GF-D8 (cell line): Measurements from ENCODE around the gene CD2.

Experiments used
- DNase-seq: peaks from one replicate; lab custom pipeline; 2025; lab: John Stamatoyannopoulos, UW

The CD2 gene

DNA sequence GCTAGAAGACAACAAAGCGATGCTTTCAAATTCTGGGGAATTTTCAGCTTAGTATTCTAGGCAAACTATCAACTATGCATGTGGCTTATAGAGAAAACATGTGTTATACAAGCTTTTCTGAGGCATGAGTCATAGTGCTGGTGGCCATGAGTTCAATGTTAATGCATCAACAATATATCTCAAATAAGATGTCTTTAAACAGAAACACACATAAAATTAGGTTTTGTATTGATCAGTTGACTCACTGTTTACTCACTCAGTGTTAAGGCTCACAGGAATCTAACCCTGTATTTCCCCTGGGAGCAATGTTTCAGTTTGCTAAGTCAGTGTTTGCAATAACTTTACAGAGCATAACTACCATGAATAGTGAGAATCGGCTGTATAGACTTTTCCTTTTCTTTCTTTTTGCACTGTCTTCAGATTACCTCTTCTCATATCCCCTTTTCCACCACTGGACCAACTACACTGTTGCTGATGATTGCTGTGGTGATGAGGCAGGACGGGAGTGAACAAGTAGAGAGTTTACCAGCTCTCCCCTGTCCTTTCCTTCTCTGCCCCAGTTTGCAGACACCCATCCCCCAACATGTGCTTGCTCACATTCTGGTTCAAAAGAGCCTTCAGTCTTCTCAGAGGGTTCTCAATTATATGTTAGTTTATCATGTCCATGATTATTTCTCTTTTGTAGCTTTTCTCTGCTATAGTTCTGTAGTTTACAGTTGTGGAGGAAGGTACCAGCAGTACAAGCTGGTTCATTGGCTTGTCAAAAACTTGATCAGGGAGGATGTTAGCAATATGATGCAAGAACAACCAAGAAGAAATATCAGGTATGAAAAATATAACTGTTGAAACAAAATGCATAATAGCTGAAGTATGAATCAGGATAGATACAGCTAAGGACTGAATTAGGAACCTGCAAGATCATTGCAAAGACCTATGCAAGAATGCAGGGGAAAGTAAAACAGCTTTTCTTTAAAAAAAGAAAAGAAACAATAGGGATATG, 23.9 kb downstream of the CD2 start:
- no peak for DNase-seq

DNA sequence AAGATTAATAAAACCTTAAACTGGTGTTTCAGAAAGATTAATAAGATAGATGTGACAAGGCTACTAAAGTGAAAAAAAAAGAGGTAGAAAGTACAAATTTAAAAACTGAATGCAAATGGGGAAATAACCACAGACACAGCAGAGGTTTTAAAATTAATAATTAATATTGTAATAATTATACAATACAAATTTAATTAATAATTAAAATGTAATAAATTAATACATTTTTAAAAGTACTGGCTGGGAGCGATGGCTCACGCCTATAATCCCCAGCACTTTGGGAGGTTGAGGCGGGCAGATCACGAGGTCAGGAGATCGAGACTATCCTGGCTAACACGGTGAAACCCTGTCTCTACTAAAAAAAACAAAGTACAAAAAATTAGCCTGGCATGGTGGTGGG, 26.8 kb downstream of the CD2 start:
- no peak for DNase-seq

DNA sequence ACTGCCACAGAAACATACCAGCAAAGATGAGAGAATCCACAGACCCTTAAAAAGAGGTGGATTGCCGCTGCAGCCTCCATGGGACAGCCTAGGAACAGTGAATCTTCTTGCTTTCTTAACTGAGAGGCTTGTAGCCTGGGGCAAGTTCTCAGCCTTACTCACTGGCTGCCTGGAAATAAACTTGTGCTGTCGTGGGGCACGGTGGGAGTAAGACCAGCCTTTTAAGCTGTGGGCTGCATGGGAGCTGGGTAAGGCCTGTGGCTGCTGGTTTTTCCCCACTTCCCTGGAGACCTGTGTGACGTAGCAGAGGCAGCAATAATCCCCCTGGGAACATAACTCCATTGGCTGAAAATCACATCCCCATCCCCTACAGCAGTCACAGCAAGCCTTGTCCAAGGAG, 30.8 kb downstream of the CD2 start:
- DNase-seq, result no peak

DNA sequence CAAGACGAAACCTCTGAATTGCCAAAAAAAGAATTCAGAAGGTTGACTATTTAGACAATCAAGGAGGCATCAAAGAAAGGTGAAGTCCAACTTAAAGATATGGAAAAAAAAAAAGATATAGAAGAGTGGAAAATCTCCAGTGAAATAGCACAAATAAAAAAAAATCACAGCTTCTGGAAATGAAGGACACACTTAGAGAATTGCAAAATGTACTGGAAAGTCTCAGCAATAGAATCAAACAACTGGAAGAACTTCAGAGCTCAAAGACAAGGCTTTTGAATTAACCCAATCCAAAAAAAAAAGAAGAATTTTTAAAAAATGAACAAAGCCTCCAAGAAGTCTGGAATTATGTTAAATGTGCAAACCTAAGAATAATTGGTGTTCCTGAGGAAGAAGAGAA, 31.8 kb downstream of the CD2 start:
- DNase-seq, result no peak

DNA sequence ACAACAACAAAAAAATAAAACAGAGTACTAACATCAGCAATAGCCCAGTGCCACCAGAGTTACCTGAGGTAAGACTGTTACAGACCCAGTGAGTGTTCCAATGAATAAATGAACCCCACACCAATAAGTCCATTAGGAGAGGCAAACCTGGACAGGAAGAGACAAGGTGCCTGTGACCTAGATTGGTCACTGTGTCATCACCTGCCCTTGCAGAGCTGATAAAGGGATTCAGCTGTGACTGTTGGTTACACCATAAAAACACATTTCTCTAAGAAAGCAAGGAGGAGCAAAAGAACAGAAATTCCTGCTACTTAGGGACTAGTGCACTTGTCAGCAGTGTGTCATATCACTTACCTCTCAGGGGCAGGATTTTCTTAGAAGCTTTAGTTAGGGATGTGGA, 37.5 kb downstream of the CD2 start:
- DNase-seq, result no peak

DNA sequence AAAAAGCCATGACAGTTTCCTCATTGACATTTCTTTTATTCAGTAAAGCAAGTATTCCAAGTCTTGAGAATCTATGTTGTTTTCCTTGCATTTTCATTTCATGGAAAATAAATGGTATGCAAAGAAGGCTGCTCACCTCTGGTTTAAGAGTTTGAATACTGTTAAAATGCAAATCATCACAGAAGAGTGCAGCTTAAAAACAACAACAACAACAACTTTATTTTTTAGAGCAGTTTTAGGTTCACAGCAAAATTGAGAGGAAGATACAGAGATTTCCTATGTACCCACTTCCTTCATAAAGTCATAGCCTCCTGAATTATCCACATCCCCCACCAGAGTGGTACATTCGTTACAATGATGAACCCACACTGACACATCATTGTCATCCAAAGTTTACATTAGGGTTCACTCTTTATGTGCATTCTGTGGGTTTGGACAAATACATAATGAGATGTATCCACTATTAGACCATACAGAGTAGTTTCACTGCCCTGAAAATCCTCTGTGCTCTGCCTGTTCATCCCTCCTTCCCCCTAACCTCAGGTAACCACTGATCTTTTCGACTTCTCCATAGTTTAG, 39.2 kb downstream of the CD2 start:
- no peak for DNase-seq

DNA sequence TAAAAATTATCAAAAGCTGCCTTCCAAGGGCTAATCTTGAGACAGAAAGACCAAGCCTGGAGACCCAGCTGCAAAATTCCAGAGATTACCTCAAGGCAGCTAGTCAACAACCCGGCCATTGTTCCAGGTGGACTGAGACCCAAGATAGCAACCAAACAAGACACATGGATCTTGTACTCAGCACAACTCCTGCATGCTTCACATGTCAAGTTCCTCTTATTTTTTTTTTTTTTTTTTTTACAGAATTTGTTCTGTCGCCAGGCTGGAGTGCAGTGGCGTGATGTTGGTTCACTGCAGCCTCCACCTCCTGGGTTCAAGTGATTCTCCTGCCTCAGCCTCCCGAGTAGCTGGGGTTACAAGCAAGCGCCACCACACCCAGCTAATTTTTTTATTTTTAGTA, 40.1 kb downstream of the CD2 start:
- DNase-seq, result no peak

DNA sequence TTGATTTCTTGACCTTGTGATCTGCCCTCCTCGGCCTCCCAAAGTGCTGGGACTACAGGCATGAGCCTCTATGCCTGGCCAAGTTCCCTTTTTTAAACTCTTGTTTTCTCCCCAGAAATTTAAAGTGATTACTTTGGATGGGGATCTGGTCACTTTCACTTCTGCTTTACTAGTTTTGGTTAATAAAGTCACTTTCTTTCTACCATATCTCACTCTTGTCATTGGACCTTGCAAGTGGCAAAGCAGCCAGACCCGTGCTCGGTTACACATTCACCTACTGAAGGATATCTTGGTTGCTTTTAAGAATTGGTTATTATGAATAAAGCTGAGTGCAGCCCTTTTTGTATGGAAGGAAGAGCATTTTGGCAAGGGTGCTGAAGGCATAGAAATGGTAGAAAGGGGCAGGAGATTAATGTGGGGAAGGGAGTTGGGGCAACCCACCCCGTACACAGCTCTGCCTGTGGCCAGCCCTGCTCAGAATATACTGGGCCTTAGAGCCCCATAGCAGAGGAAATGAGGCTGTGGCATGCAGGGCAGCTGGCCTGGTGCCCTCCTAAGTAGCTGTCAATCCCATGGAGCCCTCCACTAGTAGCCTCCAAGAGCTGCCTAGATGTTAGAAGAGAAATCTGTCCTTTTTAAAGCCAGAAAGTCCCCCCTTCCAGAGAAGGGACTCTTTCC, 40.7 kb downstream of the CD2 start:
- DNase-seq, result no peak

DNA sequence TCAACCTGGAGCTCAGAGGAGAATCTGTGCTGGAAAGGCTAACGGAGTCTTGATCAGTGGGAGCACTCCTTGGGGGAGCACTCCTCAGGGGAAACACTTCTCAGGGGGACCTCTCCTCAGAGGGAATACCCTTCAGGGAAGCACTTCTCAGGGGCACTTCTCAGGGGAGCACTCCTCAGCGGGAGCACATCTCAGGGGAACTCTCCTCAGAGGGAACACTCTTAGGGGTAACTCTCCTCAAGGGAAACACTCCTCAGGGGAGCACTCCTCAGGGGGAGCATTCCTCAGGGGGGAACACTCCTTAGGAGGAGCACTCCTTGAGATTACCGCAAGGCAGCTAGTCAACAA, 41.2 kb downstream of the CD2 start:
- DNase-seq, result no peak

DNA sequence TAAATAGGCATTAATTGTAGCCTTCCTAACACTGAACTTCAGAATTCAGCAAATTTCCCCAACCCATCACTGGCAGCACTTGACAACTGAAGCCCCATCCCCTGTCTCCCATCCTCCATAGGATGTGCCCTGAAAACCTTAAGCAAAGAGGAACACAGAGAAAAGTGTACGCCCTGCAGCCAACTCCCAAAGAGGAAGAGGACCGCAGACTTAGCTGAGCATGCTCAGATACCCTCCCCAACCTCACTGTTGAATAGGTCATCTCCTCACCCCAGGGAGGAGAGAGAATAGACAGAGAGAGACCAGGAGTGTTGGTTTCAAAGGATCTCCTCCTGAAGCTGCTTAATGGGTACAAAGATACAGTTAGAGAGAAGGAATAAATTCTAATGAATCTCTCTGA, 50.5 kb downstream of the CD2 start:
- no peak for DNase-seq

DNA sequence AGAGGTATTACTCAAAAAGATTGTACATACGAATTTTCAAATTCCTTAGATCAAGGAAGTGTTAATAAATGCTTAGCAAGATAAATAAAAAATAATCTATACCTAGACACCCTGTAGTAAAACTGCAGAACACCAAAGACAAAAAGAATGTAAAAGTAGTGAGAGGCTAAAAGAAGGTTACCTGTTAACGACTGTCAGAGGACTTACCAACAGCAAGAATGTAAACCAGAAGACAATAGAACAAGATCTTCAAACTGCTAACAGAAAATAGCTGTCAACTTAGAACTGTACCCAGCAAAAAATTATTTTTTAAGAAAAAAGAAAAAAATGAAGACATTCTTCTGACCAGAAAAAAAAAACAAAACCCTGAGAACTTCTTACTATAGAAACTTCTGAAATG, 51.2 kb downstream of the CD2 start:
- no peak for DNase-seq

DNA sequence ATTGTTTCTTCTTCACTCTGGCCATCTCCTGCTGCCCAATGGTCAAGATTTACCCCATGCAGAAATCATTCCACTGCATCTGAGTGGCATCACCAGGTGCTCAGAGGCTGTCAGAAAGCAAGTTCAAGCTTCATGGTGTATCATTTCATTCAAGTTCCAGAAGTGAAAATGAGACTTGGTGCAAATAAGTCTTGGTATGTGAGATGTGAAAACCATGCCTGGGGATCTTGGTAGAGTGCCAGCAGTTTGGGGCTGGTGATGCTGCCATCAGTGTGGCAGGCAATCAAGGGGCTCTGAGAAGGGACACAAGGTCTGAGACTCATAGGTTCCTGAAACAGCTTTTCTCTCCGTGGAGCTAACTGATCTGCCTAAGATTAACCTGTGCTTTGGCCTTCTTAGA, 52.0 kb downstream of the CD2 start:
- no peak for DNase-seq

DNA sequence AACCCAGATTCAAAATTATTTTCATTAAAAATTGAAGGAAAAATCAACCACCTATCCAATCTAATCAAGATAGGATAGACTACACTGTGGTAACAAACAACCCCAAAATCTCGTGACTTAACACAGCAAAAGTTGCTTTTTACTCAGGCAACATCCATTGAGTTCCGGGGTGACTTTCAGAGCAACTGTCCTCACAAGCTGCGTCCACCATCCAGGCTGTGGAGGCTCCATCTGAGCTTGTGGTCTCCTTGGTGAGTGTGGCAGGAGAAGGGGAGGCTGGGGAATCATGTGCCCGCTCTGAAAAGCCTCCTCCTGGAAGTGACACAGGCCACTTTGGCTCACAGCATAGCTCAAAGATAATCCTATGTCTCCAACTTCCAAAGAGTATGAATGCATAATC, 52.4 kb downstream of the CD2 start:
- DNase-seq, result no peak

DNA sequence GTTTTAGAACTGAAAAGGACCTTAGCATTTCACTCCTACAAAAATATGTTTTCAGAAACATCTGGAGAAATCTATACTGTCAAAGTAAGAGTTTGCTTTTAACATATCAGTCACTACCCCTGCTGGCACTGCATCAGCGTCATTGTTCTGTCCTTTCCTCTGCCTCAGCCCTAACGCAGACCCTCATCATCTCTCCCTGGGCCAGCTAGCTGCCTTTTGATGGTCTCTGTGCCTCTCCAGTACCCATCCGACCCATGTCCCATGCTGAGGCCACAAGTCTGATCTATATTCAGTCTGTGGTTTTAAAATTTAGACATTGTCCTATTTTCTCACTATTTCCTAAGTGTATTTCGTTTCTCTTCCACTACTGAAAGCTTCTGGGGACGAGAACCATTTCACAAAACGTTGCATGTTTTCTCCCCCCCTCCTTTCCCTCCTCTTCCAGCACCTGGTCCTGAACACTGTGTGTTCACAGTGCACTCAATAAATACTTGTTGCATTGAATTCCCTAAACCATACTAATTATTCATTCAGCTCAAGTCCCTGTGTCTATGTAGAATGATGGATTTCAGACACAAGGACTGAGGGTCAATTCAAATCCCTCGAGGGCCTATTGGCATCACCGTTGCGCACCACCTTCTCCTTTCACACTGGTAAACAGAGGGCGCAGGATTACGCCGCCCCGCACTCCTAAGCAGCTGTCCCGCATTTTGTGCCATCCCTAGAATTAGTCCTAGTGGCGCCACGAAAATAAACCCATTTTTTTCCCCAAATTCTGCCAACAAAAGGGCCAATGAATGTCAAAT, 53.4 kb downstream of the CD2 start:
- DNase-seq, result no peak

DNA sequence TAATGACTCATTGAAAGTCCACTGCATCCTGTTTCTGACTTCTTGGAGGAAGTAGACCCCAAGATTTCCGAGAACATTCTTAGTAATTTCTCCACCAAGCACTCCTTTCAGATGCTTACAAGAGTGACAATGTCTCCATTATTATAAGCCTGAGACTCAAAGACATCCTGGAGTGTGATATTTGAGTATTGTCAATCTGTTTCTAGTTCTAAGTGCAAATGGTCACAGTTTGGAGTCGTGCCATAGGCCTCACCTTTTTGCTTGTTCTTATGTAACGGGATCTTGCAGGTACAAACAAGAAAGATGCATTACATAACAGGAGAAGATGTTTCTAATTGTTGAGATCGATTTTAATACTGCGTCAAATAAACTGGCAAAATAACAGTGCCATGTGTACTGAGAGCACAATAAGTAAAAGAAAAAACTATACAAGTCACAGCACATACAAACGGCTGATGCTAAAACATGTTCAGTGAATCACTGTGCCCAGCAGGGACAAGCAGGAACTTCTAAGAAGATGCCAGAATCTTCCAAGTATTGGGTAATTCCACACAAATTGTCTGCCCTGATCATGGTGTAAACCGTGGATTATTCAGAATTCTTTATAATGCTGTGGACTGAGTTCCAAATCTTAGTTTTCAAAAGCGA, 54.1 kb downstream of the CD2 start:
- no peak for DNase-seq

DNA sequence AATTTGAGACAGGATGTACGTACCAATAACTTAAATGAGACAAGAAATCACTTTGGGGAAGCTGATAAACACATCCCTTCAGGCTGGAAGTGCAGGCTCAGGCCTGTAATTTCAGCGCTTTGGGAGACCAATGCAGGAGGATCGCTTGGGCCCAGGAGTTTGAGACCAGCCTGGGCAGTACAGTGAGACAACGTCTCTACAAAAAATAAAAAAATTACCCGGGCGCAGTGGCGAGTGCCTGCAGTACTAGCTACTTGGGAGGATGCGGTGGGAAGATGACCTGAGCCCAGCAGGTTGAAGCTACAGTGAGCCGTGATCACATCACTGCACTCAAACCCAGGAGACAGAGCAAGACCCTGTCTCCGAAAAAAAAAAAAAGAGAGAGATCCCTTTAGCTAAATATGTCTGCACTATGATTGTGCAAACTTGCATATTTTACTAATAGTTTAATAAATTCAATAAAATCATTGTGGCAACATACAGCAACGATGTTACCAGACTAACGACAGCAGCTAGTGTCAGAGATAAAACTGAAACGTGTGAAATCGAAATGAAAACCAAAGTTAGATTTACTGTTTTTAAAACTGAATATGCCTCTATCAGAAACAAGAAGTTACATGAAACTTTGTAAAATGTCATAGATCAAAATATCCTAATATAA, 54.7 kb downstream of the CD2 start:
- no peak for DNase-seq

DNA sequence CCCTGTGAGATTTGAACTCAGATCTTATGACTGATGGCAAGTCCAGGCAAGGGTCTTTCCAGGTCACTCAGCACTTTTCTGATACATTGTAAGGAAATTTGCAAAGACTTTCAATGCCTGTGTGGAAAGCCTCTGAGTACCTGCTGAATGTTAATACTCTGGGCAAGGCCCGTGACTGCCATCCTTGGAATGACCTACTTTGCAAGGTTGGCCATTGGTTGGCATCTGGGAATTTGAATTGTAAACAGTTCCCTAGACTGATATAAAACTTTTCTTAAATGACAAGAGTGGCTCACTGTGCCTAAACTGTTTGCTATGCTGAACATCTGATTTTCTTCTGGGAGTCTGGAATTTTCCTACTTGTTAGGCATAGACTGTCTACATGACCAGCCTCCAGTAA, 57.1 kb downstream of the CD2 start:
- no peak for DNase-seq

DNA sequence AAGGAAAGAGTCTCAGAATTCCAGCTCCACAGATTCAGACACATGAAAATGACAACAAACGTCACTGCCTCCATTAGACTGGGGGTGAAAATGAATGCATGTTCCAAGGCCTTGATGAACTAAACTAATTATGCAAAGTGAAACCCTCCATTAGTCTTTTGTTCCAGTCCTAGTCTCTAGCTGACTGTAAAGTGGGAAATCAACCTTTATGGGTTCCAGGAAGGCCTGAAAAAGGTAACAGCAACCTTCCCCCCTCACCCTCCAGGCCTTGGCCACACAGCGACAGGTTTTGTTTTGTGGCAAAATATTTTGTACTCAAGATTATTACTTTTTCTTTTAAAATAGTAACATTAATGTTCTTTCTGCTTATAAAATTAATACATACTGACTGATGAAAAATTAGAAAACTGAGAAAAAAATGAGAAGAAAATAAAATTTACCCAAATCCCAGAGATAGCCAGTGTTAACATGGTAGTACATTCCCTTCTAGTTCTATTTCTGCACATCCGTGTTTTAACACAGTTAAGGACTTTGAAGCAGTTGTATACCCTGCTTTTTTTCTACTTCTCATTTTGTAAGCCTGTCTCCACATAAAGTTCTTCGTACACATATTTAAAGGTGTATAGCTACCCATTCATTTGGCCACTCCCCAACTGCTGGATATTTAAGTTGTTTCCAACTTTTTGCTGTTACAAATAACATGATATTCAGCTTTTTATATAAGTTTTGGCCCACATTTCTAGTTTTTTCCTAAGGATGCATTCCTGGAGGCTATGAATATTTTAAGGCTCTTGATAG, 60.9 kb downstream of the CD2 start:
- no peak for DNase-seq

DNA sequence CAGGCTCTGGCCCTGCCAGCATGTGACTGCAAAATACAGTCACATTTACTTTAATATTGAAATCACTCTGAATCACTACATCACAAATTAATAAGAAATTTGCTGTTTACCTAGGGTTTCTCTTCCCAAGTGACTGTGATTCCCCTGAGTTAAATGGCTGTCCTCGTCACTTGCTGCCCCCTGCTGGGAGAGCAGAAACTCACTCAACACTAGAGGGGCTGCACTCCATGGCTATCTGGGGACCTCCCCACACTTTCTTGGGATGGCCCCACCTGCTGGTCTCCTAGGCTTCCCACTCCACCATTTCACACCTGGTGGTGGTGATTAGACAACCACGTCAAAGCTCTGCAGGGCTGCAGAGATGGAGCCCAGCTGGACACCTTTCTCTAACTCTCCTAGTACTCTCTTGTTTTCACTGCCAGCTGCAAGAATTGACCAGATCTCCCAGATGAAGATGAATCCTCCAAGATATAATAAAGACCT, 63.4 kb downstream of the CD2 start:
- peak; percentile 53 for DNase-seq
